A549 (cell line): ENCODE results near the gene DAD1. TPM values are rescaled to one million over a fixed set of nuclear protein-coding genes. Genes with fewer than 3 reads are reported as not detected.

ENCODE experiments used
- ATAC-seq, 2 experiments: fragments of 200-7000 bp in 1 of 2; fragments of >200 bp in 1 of 2; cut with Nextera tagmentation in 1 of 2; cut with Tn5 transposase in 1 of 2; 3 replicates each; pipeline versions ENCODE4 v1.8.0 to v1.9.1; 2018 to 2020; ENCODE audit warnings: mild to moderate bottlenecking in 1 of 2, moderate library complexity in 1 of 2
- CTCF ChIA-PET: fragments of 300-600 bp; sonication (Branson Sonifier 250); formaldehyde crosslinking; extraction: SDS; loops from one replicate; lab custom pipeline; 2021; ENCODE audit warnings: antibody characterized with exemption, inconsistent platforms; lab: Yijun Ruan, JAX
- POLR2A ChIA-PET: fragments of 350-600 bp; formaldehyde crosslinking; extraction: SDS; loops from one replicate; lab custom pipeline; 2021; ENCODE audit warnings: antibody characterized with exemption, inconsistent platforms; lab: Yijun Ruan, JAX
- DNase-seq, 2 experiments: peaks; one replicate each; pipeline versions ENCODE4 v3.0.0 to v3.0.0-alpha.2; 2011 to 2016; ENCODE audit warnings: low read depth in 1 of 2, low spot score in 1 of 2
- FAIRE-seq: peaks from 2 replicates; lab custom pipeline; 2011; peaks lifted over from hg19 to GRCh38; lab: Jason Lieb, UNC
- H3K27ac ChIP-seq, 2 experiments: fragments of >200 bp; sonication (Bioruptor Twin); formaldehyde crosslinking; 3 replicates each; pipeline ENCODE4 v1.5.1; 2016 to 2017
- H3K4me1 ChIP-seq: fragments of >200 bp; sonication (Bioruptor Twin); formaldehyde crosslinking; 3 replicates; pipeline ENCODE4 v1.6.1; 2016
- H3K4me2 ChIP-seq: fragments of >200 bp; sonication (Bioruptor Twin); formaldehyde crosslinking; 3 replicates; pipeline ENCODE4 v1.6.1; 2016
- H3K4me3 ChIP-seq: fragments of >200 bp; sonication (Bioruptor Twin); formaldehyde crosslinking; 3 replicates; pipeline ENCODE4 v1.5.1; 2016
- H3K9me3 ChIP-seq: fragments of >200 bp; sonication (Bioruptor Twin); formaldehyde crosslinking; 3 replicates; pipeline ENCODE4 v1.6.1; 2016
- FOSL2 ChIP-seq, 2 experiments: fragments of 450-650 bp in 1 of 2; fragments of >200 bp in 1 of 2; sonication (Bioruptor Twin) in 1 of 2; formaldehyde crosslinking; IDR thresholded peaks; 2 replicates each; pipeline versions ENCODE4 v1.5.0 to v1.6.1; 2016 to 2020; ENCODE audit warnings: mild to moderate bottlenecking in 1 of 2, moderate library complexity in 1 of 2
- JUNB ChIP-seq: fragments of >200 bp; sonication (Bioruptor Twin); formaldehyde crosslinking; IDR thresholded peaks from 2 replicates; pipeline ENCODE4 v1.6.1; 2016
- MAFK ChIP-seq: fragments of 450-650 bp; IDR thresholded peaks from 2 replicates; pipeline ENCODE4 v1.6.1; 2014; ENCODE audit not compliant: partially characterized antibody
- NFE2L2 ChIP-seq: fragments of 150-350 bp; conservative IDR thresholded peaks from 2 replicates; pipeline ENCODE4 v1.6.1; 2014; ENCODE audit warnings: low read length
- NPAS2 ChIP-seq: fragments of 250-450 bp; sonication (Bioruptor Pico); IDR thresholded peaks from 2 replicates; pipeline ENCODE4 v1.8.0; 2022; ENCODE audit warnings: mild to moderate bottlenecking, moderate library complexity, borderline replicate concordance
- RAD21 ChIP-seq, 2 experiments: fragments of >200 bp in 1 of 2; sonication (Bioruptor Twin) in 1 of 2; formaldehyde crosslinking in 1 of 2; IDR thresholded peaks in 1 of 2; conservative IDR thresholded peaks in 1 of 2; 2 replicates in 1 of 2; 3 replicates in 1 of 2; pipeline ENCODE4 v1.6.1; 2012 to 2018; ENCODE audit warnings: inconsistent platforms in 1 of 2
- RARB ChIP-seq: fragments of 250-450 bp; sonication (Bioruptor Pico); IDR thresholded peaks from 2 replicates; pipeline ENCODE4 v1.8.0; 2021; ENCODE audit warnings: mild to moderate bottlenecking, moderate library complexity
- REST ChIP-seq: fragments of 200-600 bp; sonication (generic); IDR thresholded peaks from 2 replicates; pipeline ENCODE4 v1.6.1; 2016; ENCODE audit warnings: antibody characterized with exemption, mild to moderate bottlenecking, moderate library complexity
- SMC3 ChIP-seq: fragments of >200 bp; sonication (Bioruptor Twin); formaldehyde crosslinking; IDR thresholded peaks from 3 replicates; pipeline ENCODE4 v1.6.1; 2018; ENCODE audit warnings: inconsistent platforms
- SREBF2 ChIP-seq: fragments of 450-650 bp; IDR thresholded peaks from 2 replicates; pipeline ENCODE4 v1.6.1; 2014; ENCODE audit warnings: mild to moderate bottlenecking, moderate library complexity
- ZFP36 ChIP-seq: fragments of 450-650 bp; IDR thresholded peaks from 2 replicates; pipeline ENCODE4 v1.6.1; 2014; ENCODE audit warnings: borderline replicate concordance; ENCODE audit not compliant: partially characterized antibody
- WGBS: methylation state at CpG from one replicate; pipeline ENCODE4 v1.1.6; 2017; ENCODE audit errors: missing lambda C conversion rate; 5-methylcytosine and 5-hydroxymethylcytosine counted together
- polyA plus RNA-seq, 4 experiments: library from polyadenylated mRNA; depleted of rRNA in 3 of 4; stranded (reverse); fragments of >200 nt; fragmentation: RNase III in 1 of 4; extraction: RNeasy Plus Mini Kit Qiagen cat#74134 plus additional on column Dnase treatment in 1 of 4; gene quantifications; 2 replicates in 3 of 4; 3 replicates in 1 of 4; pipeline ENCODE4 v1.2.3, GENCODE V29; 2011 to 2017
- TF ChIP-seq, protein P1 (sequence below): fragments of >200 bp; sonication (Bioruptor Twin); formaldehyde crosslinking; IDR thresholded peaks from 3 replicates; pipeline ENCODE4 v1.5.1; 2016
- TF ChIP-seq, protein P2 (sequence below): fragments of >200 bp; sonication (Bioruptor Twin); formaldehyde crosslinking; IDR thresholded peaks from 2 replicates; pipeline ENCODE4 v1.6.1; 2016

The DAD1 gene
- polyA plus RNA-seq, 2 of the 4 experiments (the other 2 are of a cell fraction) = 317 to 474 TPM

GRCh38 chr14:22599349-22599748 is 10.3 kb upstream of the DAD1 start (continued):
- TF ChIP-seq REST = no peak
- no peak for TF ChIP-seq ZFP36
- TF ChIP-seq SREBF2 = no peak
- TF ChIP-seq, all 56 proteins: peak for 0

DNA sequence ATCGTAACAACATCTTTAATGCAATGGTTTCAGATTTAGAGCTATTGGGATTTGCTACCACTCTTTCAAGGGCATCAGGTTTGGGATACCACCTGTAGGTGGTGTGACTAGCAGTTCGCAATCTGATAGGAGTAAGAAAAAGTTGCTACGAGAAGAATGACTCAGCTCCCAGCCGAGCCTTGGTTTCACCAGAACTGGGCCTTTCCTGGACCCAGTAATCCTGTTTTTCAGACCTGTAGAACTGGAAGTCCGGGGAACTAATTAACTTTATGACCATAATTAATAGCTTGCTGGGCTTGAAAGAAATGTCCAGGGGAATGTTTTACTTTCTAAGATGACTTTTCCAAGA is 9.8 kb upstream of the DAD1 start:
- WGBS = 2% methylated on average over 5 of the region's 5 CpGs

More for the DNA sequence above, 9.8 kb upstream of the DAD1 start:
- POLR2A ChIA-PET = interaction anchor here (0.8 to 2.9 kb wide), 9 partner anchors 9 to 167 kb away, joined by 3 to 42 read pairs (median 6); partner anchors contain the start of genes DAD1 and OXA1L
- CTCF ChIA-PET = interaction anchor here (0.6 to 8.8 kb wide), 20 partner anchors 9 to 441 kb away, joined by 3 to 85 read pairs (median 4); partner anchors contain the start of genes DAD1, OR6J1 and OXA1L
- TF ChIP-seq, protein P1, sequence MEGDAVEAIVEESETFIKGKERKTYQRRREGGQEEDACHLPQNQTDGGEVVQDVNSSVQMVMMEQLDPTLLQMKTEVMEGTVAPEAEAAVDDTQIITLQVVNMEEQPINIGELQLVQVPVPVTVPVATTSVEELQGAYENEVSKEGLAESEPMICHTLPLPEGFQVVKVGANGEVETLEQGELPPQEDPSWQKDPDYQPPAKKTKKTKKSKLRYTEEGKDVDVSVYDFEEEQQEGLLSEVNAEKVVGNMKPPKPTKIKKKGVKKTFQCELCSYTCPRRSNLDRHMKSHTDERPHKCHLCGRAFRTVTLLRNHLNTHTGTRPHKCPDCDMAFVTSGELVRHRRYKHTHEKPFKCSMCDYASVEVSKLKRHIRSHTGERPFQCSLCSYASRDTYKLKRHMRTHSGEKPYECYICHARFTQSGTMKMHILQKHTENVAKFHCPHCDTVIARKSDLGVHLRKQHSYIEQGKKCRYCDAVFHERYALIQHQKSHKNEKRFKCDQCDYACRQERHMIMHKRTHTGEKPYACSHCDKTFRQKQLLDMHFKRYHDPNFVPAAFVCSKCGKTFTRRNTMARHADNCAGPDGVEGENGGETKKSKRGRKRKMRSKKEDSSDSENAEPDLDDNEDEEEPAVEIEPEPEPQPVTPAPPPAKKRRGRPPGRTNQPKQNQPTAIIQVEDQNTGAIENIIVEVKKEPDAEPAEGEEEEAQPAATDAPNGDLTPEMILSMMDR = peak; percentile 37; the same call in 2 of the 3 replicates
- TF ChIP-seq REST (no peak), RAD21 (conservative IDR thresholded peaks at IDR 0.05 in 1 of 2, IDR thresholded peaks at IDR 0.05 in 1 of 2) (peak in 1 of 2 experiments; percentile 22; a peak in 1 of 5 replicates), ZFP36 (no peak), MAFK (peak; percentile 73), JUNB (no peak), SMC3 (peak; percentile 42; the same call in 2 of the 3 replicates), RARB (CRISPR knock-in tag) (no peak), NFE2L2 (peak; percentile 55; the same call in 1 of the 2 replicates), NPAS2 (no peak), FOSL2 (IDR thresholded peaks at IDR 0.05) (no peak), FOSL2 (CRISPR knock-in tag; IDR thresholded peaks at IDR 0.05) (peak; percentile 59)
- TF ChIP-seq, protein P2, sequence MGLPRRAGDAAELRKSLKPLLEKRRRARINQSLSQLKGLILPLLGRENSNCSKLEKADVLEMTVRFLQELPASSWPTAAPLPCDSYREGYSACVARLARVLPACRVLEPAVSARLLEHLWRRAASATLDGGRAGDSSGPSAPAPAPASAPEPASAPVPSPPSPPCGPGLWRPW = no peak
- Histone ChIP-seq H3K4me3 (peak overlapping the region; percentile 84), H3K4me1 (peaks cover 54% of the 10 kb centered on the region), H3K4me2 (peak overlapping the region; percentile 95), H3K27ac (peak overlapping the region; percentile 86 to 91), H3K9me3 (no peaks in the 10 kb centered on the region)
- ATAC-seq (peak; percentile 78 to 84), FAIRE-seq (no peak), DNase-seq (peak; percentile 70 to 81)
